HG02642 (cell line): ENCODE results near the gene ITPR2.
A peak's percentile ranks its signal among the peaks of the same experiment; 100 is the strongest.

Experiments used
- ATAC-seq: cut with Tn5 transposase; IDR thresholded peaks from one replicate; pipeline ENCODE4 v1.9.1; 2021; ENCODE audit warnings: mild to moderate bottlenecking; ENCODE audit not compliant: unreplicated experiment, poor library complexity

The ITPR2 gene

GRCh38 chr12:26499979-26500640 is 332.9 kb downstream of the ITPR2 start:
- ATAC-seq = no peak

GRCh38 chr12:26496170-26496569 is 336.8 kb downstream of the ITPR2 start:
- no peak for ATAC-seq

- ATAC-seq = no peak
These were observed 339.3 kb downstream of the ITPR2 start for GRCh38 chr12:26493656-26494055.

GRCh38 chr12:26492406-26492805 is 340.6 kb downstream of the ITPR2 start:
- no peak for ATAC-seq

GRCh38 chr12:26489908-26490307 is 343.1 kb downstream of the ITPR2 start:
- no peak for ATAC-seq

- ATAC-seq = no peak
These were observed 344.6 kb downstream of the ITPR2 start for GRCh38 chr12:26488351-26488750.

- ATAC-seq = peak; percentile 92
These were observed 359.7 kb downstream of the ITPR2 start for GRCh38 chr12:26473291-26473690.

GRCh38 chr12:26471560-26471959 is 361.4 kb downstream of the ITPR2 start:
- peak; percentile 77 for ATAC-seq

- no peak for ATAC-seq
These were observed 363.4 kb downstream of the ITPR2 start for GRCh38 chr12:26469421-26470180.

- no peak for ATAC-seq
These were observed 365.6 kb downstream of the ITPR2 start for GRCh38 chr12:26467351-26467750.

GRCh38 chr12:26466726-26467125 is 366.3 kb downstream of the ITPR2 start:
- ATAC-seq = no peak

- no peak for ATAC-seq
These were observed 367.4 kb downstream of the ITPR2 start for GRCh38 chr12:26465419-26466097.

GRCh38 chr12:26461776-26462175 is 371.2 kb downstream of the ITPR2 start:
- peak; percentile 49 for ATAC-seq

- no peak for ATAC-seq
These were observed 372.6 kb downstream of the ITPR2 start for GRCh38 chr12:26460361-26460760.

GRCh38 chr12:26455936-26456574 is 376.9 kb downstream of the ITPR2 start:
- no peak for ATAC-seq

- ATAC-seq = no peak
These were observed 379.7 kb downstream of the ITPR2 start for GRCh38 chr12:26453246-26453645.

- no peak for ATAC-seq
These were observed 380.5 kb downstream of the ITPR2 start for GRCh38 chr12:26452511-26452910.

GRCh38 chr12:26451763-26452162 is 381.2 kb downstream of the ITPR2 start:
- no peak for ATAC-seq

GRCh38 chr12:26445909-26446308 is 387.1 kb downstream of the ITPR2 start:
- no peak for ATAC-seq

- no peak for ATAC-seq
These were observed 389.7 kb downstream of the ITPR2 start for GRCh38 chr12:26443309-26443708.

GRCh38 chr12:26441434-26441833 is 391.6 kb downstream of the ITPR2 start:
- ATAC-seq = no peak
